GM04503 (cell line): ENCODE measurements around the gene STT3B.
"Not testable (repeated sequence)": the region's sequence is repeated elsewhere in the genome, so short reads cannot be mapped to it uniquely, and the experiment has no call there.

Source experiments
- DNase-seq: peaks from one replicate; pipeline ENCODE4 v3.0.0-alpha.2; 2012; ENCODE audit warnings: low read depth

STT3B gene

DNA sequence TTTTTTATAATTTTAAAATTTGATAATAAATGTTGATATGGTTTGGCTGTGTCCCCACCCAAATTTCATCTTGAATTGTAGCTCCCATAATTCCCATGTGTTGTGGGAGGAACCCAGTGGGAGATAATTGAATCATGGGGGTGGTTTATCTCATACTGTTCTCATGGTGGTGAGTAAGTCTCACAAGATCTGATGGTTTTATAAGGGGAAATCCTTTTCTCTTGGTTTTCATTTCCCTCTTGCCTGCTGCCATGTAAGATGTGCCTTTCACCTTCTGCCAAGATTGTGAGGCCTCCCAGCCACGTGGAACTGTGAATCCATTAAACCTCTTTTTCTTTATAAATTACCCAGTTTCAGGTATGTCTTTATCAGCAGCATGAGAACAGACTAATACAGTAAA lies 72.6 kb downstream of the STT3B start:
- DNase-seq: not testable (repeated sequence)

- DNase-seq: no peak
Measured at GRCh38 chr3:31606453-31606852, 73.7 kb downstream of the STT3B start.

DNA sequence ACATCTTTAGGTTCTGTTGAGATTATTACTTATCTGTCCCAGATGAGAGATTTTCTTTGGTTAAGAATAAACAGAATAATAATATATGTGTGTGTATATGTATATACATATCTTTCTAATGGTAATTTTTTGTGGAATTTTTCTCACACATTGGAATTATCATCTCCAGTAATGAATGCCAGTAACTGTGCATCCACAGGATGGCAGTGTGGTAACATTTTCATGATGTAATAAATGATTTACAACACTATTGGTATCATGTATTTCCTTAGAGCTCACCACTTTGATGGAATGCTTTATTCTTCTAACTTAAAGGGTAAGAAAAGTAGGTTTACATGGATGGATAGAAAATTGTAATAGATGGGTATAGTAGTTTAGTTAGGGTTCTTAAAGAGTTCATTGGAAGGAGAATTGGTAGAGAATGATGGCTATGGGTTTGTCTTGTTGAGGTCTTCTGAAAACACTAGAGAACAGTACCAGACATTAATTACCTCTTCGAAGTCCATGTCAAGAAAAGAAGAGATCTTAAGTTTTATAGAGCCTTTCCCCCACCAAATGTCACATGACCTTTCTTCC lies 78.1 kb downstream of the STT3B start:
- DNase-seq: no peak

- no peak for DNase-seq
Measured at GRCh38 chr3:31613177-31613576, 80.5 kb downstream of the STT3B start.

DNA sequence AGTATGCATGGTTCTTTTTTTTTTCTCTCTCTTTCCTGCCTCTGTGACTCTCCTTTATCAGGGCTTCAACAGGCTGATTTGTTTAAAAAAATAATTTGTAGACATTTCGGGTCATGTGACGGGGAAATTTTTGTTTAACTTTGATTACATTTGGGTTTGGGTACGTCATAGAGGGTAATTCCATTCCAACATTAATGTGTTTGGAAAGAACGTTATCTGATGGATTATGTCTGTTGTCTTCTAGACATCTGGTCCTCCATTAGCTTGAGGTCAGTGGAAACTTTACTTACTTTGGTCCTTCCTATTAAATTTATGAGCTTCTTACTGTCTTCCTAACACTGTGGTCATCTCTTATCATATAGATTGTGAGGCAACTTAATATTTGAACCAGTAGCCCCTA lies 80.9 kb downstream of the STT3B start:
- DNase-seq: no peak

DNA sequence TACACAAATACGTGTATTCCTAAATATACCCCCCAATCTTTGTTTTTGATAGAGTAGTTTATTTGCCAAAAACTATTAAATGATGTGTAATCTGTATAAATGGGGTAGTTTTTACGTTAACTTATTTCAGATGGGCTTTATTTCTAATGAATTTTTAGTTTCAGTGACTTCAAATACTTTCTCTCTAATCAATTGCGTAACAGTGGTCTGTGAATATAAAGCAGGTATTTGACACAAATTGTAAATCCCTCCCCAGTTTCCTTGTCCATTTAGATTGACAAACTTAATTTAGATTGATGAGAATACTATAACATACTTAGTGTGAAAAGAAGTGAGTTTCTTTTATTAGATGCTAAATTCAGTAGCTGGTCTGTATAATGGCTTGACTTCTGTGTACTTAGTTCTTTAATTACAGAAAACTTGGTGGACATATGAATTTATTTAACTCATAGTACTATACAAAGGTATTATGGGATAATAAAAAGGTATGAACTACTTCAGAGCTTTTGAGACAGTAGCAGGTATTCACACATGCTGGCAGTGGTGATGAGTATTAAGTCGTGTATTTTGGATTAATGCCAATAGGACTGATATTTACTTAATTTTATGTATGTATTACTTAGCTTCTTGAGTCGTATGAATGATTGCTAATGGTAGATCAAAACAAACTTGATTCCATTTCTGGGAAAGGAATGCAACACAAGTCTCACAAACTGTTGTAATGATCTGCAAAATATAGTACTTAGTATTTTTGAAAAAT lies 81.6 kb downstream of the STT3B start:
- no peak for DNase-seq

DNA sequence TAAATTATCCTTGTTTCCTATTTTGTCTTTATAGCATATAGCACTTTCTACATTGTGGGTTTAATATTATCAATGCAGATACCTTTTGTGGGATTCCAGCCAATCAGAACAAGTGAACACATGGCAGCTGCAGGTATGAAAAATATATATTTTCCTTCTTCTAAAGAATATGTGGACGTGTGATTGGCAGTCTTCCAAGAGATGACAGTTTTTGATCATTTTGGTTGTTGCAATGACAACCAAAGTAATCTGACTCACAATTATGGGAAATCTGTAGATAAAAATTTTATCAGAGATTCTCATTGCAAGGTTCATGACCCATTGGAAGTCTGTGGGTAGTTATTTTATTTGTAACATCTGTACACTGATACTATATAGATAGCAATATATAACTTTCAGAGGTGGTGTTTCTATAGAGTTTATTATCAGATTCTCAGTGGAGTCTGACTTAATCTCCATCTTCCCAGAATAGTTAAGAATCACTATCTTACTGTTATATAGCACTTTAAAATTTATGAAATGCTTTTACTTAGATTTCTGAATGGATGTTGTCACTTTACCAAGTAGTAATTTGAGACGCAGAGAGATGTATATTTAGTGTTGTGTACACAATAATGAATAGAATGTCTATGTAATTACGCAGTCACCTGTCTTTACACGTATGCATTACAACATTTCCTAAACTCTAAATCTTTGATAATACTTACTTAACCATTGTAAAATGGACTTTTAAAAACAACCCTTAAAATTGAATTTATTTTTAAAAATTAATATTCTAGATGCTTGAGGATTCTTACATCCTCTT lies 82.5 kb downstream of the STT3B start:
- no peak for DNase-seq

GRCh38 chr3:31616711-31617110 lies 84.0 kb downstream of the STT3B start:
- no peak for DNase-seq

- DNase-seq: no peak
Measured at GRCh38 chr3:31620656-31621055, 87.9 kb downstream of the STT3B start.

- DNase-seq: no peak
Measured at GRCh38 chr3:31621314-31621713, 88.6 kb downstream of the STT3B start.

DNA sequence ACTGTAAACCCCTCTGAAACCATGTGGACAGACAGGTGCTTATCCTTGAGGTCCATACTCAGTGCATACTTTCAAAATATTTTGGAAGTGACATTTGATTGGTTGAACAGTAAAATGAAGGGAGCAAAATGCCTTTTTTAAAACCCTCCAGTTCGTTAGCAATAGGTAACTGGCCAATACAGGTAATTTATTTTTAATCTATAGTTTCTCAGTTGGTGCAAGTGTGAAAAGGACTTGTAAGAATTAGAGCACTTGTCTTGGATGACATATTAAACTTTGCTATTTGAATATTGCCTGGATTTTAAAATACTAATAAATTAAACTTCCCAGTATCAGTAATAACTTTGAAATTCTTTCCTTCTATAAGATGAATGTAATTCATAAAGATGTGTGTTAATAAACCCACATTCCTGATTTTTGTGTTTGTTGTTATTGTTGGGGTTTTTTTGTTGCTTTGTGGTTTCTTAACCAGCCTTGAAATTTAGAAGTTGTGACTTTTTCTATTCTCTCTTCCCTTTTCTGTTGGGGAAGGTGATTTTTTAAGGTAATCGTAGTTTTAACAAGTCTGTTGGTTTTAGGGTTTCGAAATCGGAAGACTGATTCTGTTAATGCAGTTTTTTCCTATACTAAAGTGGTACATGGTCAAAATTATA lies 90.0 kb downstream of the STT3B start:
- DNase-seq: no peak

- no peak for DNase-seq
Measured at GRCh38 chr3:31624083-31624709, 91.5 kb downstream of the STT3B start.

- no peak for DNase-seq
Measured at GRCh38 chr3:31625358-31625757, 92.6 kb downstream of the STT3B start.

DNA sequence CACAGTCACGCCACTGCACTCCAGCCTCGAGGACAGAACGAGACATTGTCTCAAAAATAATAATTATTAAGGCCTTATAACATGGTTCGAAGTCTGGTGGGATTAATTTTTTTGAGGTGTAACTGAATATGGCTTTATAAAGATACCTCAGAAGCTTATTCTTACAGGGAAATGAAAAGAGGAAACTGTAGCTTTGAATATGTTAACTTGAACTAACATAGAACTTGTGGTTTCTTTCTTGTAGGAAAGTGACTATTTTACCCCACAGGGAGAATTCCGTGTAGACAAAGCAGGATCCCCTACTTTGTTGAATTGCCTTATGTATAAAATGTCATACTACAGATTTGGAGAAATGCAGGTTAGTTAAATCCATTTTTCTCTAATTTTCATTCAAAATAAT lies 96.3 kb downstream of the STT3B start:
- no peak for DNase-seq

- peak; percentile 77 for DNase-seq
Measured at GRCh38 chr3:31634476-31634875, 101.8 kb downstream of the STT3B start.

- DNase-seq: no peak
Measured at GRCh38 chr3:31635545-31635944, 102.8 kb downstream of the STT3B start.

GRCh38 chr3:31636049-31636448 lies 103.3 kb downstream of the STT3B start:
- no peak for DNase-seq

DNA sequence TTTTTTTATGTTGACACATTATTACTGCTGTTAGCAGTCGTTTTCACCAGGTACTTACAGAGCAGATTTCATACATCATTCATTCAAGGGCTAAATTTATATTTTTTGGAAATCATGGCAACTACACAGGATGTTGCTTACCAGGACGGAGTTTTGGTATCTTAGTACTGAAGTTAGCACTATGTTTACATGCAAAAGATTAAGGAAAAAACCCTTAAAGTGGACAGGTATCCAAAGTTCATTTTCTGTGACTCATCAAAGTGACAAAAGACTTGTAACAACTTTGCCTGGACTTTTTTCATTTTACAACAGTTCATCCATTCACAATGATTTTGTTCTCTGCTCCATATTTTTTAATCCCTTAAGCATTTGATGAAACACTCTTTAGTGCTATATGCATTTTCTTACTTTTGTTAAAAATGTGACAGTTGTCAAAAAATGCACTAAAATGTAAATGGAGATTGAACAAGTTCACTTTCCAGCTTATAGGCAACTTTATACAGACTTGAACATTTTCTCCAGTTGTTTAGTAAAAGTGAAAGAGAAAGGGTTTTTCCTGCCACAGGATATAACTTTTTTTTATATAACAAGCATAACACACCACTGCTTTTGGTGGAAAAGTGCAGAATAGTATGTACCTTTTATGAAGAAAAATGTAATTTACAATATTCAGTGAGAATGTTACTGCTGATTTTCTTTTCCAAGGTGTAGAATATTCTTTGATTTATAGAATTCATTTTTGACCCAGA lies 104.1 kb downstream of the STT3B start:
- no peak for DNase-seq

DNA sequence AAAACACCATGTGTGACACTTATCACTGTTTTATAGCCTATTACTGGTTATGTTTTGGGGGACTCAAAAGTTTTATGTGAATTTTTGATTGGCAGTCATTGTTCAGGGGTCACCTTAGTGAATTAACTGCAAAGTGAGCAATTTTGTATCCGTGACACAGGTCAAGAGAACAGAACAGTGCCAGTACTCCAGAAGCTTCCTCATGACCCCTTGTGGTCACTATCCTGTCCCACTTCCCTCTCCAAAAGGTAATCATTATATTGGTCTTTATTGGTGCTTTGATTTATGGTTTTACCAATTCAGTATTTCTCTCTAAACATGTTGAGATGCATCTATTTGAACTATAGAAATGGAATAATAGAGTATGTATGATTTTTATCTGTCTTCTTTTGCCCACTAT lies 107.1 kb downstream of the STT3B start:
- DNase-seq: no peak

- DNase-seq: no peak
Measured at GRCh38 chr3:31645256-31645655, 112.5 kb downstream of the STT3B start.

DNA sequence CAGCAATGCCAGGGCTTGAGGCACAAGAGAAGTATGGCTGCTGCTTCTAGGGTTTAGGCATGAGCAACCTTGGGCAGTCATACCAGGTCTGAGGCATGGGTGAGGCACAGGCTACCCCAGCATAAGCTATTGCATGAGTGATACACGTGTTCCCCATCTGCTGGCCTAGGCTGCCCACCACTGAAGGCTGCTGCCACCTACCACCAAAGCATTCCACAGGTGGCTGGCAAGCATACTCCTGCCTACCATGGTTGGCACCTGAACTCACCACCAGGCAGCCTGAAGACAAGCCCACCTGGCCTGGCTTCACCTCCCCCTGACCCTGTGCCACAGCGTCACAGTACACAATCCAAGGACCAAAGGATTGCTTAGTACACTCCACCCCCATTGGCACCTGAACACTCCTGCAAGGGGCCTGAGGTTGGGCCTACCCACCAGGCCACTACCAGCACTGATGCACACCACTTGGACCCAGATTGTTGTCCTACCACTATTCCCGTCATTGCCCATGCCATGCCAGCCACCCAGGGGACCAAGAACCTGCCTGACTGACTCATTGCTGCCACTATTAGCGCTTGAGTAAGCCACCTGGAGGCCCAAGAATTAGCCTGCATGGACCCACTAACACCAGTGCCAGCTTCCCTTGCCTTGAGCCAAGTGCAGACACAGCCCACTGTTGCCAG lies 115.7 kb downstream of the STT3B start:
- DNase-seq: no peak
